Parathyroid adenoma (tissue), 2 donors: Measurements from ENCODE around the gene S100A12.

Source experiments
- H2AFZ ChIP-seq: fragments of 300-600 bp; sonication (generic); one replicate; pipeline ENCODE4 v1.7.0; 2017; ENCODE audit warnings: antibody characterized with exemption, mild to moderate bottlenecking
- H3K27ac ChIP-seq: fragments of 300-600 bp; sonication (generic); one replicate; pipeline ENCODE4 v1.7.0; 2017
- H3K27me3 ChIP-seq: fragments of 300-600 bp; sonication (generic); one replicate; pipeline ENCODE4 v1.7.0; 2017; ENCODE audit warnings: low read length; ENCODE audit not compliant: control insufficient read depth, insufficient read depth
- H3K36me3 ChIP-seq: fragments of 300-600 bp; sonication (generic); one replicate; pipeline ENCODE4 v1.7.0; 2017; ENCODE audit warnings: low read length; ENCODE audit not compliant: control insufficient read depth, insufficient read depth
- H3K4me1 ChIP-seq: fragments of 300-600 bp; sonication (generic); one replicate; pipeline ENCODE4 v1.7.0; 2017; ENCODE audit warnings: control low read depth
- H3K4me2 ChIP-seq: fragments of 300-600 bp; sonication (generic); one replicate; pipeline ENCODE4 v1.7.0; 2017; ENCODE audit warnings: low read length
- H3K4me3 ChIP-seq: fragments of 300-600 bp; sonication (generic); one replicate; pipeline ENCODE4 v1.7.0; 2017; ENCODE audit warnings: low read depth, low read length
- H3K79me2 ChIP-seq: fragments of 300-600 bp; sonication (generic); one replicate; pipeline ENCODE4 v1.7.0; 2017; ENCODE audit warnings: control low read depth
- H3K9ac ChIP-seq: fragments of 300-600 bp; sonication (generic); one replicate; pipeline ENCODE4 v1.7.0; 2017; ENCODE audit warnings: mild to moderate bottlenecking
- H3K9me3 ChIP-seq: fragments of 300-600 bp; sonication (generic); one replicate; pipeline ENCODE4 v1.7.0; 2017; ENCODE audit warnings: low read length; ENCODE audit not compliant: control insufficient read depth
- TF ChIP-seq, protein P1 (sequence below): fragments of 300-600 bp; sonication (generic); IDR thresholded peaks from one replicate; pipeline ENCODE4 v1.7.0; 2017; ENCODE audit warnings: antibody characterized with exemption, mild to moderate bottlenecking
- donor health status: primary hyperparathyroidism.

The S100A12 gene

DNA sequence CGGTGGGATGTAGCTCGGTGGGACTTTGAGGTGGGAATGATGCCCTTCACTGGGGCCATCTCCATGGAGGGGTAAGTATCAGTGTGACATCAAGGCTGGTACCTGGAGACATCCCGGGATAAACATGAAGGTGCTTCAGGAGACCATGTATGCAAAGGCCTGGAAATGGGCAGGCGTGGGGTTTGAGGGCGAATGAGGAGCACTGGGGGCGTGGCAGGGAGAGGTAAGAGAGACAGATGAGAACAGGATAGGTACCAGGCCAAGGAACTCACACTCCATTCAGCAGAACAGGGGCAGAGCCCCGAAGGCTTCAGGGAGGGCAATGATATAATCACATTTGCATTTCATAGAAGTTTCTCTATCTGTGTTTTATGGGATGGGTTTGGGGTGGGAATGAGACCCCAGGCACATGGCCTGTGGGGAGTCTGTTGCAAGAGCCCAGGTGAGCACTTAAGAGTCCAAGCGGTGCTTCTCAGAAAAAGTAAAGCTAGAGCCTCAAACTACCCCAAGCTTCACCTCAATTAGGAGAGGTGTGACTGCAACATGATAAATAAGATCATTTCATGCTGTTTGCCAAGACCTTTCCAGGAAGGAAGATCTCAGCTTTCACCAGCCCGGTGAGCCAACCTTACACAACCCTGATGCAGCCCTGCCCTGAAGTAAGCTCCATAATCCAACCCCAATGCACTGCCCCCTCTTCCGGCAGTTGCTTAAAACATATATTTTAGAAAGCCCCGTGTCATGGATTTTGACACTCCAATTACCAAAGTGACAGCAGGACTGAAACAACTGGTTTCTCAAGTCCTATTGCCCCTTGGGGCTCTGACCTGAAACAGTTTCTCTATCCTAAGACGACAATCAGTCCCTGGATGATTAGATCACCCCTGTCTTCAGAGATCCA is 10.4 kb downstream of the S100A12 start:
- Histone ChIP-seq H3K36me3 (no peaks in the 10 kb centered on the region), H3K9ac (no peak overlapping the region), H3K4me2 (no peak overlapping the region), H3K4me3 (no peak overlapping the region), H3K4me1 (no peaks in the 10 kb centered on the region), H3K27ac (no peak overlapping the region), H3K27me3 (no peaks in the 10 kb centered on the region), H3K79me2 (no peaks in the 10 kb centered on the region), H2AFZ (no peak overlapping the region), H3K9me3 (no peaks in the 10 kb centered on the region)
- TF ChIP-seq, protein P1, sequence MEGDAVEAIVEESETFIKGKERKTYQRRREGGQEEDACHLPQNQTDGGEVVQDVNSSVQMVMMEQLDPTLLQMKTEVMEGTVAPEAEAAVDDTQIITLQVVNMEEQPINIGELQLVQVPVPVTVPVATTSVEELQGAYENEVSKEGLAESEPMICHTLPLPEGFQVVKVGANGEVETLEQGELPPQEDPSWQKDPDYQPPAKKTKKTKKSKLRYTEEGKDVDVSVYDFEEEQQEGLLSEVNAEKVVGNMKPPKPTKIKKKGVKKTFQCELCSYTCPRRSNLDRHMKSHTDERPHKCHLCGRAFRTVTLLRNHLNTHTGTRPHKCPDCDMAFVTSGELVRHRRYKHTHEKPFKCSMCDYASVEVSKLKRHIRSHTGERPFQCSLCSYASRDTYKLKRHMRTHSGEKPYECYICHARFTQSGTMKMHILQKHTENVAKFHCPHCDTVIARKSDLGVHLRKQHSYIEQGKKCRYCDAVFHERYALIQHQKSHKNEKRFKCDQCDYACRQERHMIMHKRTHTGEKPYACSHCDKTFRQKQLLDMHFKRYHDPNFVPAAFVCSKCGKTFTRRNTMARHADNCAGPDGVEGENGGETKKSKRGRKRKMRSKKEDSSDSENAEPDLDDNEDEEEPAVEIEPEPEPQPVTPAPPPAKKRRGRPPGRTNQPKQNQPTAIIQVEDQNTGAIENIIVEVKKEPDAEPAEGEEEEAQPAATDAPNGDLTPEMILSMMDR = no peak

DNA sequence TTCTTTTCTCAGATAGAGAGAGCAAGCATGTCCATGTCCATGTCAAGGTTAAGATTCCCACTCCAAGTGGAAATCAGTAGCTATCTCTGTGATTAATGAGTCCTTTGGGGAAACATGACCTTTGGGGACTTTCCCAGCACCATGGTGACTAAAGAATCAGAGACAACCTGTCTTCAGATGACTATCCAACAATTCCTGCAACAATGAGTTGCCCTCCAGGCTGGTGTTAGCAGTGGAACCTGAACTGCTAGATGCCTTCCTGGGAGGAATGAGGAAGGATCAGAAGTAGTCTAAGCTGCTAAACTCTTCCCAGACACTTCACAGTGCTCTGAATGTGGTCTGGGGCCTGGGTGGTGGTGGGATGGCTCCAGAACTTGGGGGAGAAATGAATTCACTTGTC is 11.3 kb downstream of the S100A12 start:
- Histone ChIP-seq H3K4me2 (no peak overlapping the region), H3K9ac (no peak overlapping the region), H3K27me3 (no peaks in the 10 kb centered on the region), H3K4me3 (no peak overlapping the region), H3K9me3 (no peaks in the 10 kb centered on the region), H2AFZ (no peak overlapping the region), H3K36me3 (no peaks in the 10 kb centered on the region), H3K79me2 (no peaks in the 10 kb centered on the region), H3K4me1 (no peaks in the 10 kb centered on the region), H3K27ac (no peak overlapping the region)
- TF ChIP-seq, protein P1 = no peak

DNA sequence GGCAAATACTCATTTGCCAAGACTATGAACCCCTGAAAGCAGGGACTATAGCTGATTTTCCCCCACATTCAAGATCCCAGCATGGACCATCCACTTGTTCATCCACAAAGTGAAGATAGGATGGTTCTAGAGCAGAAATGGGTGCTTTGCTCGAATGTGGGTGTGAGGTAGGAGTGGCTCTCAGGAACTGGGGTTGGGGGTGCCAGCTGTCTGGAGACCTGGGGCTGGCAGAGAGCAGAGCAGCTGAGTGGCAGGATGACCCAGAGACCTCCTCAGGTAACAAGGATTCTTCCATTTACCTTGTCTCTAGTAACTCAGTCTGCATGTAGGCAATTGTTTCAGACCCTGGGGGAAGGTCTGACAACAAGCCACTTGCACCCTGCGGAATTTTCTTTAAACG is 11.8 kb downstream of the S100A12 start:
- H3K27ac ChIP-seq = no peak overlapping the region
- H3K4me1 ChIP-seq = no peaks in the 10 kb centered on the region
- no peak overlapping the region for H3K9ac ChIP-seq
- no peak overlapping the region for H3K4me2 ChIP-seq
- TF ChIP-seq, protein P1 = no peak
- H2AFZ ChIP-seq = no peak overlapping the region
- no peak overlapping the region for H3K4me3 ChIP-seq
- H3K27me3 ChIP-seq = no peaks in the 10 kb centered on the region
- H3K36me3 ChIP-seq = no peaks in the 10 kb centered on the region
- no peaks in the 10 kb centered on the region for H3K9me3 ChIP-seq
- no peaks in the 10 kb centered on the region for H3K79me2 ChIP-seq

DNA sequence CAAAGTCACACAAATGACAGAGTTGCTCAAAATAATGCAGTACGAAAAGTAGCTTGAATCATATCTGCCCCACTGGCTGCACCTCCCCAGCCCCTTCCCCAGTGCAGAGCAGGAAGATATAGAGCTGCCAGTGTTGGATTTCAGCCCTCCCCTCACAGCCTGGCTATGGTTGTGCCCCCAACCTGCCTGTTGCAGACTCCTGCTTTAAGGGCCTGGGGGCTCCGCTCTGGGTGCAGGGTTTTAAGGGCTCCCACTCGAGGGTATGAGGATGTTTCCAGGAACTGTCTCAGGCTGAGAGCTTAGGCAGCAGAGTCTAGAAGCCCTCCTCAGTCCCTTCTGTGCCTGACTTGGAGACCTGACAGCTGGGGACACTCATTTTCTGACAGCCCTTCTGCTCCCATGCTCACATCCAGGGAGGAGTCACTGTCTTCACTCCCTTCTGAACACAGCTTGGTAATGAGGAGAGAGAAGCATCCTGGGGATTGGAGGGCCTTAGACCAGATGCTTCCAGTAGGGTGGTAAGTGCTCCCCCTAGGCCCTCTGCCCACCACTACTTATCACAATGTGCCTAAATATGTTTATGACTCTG is 13.1 kb downstream of the S100A12 start:
- Histone ChIP-seq H3K9me3 (no peaks in the 10 kb centered on the region), H3K79me2 (no peaks in the 10 kb centered on the region), H3K4me3 (no peak overlapping the region), H3K27ac (no peak overlapping the region), H2AFZ (no peak overlapping the region), H3K9ac (no peak overlapping the region), H3K4me1 (no peaks in the 10 kb centered on the region), H3K36me3 (no peaks in the 10 kb centered on the region), H3K4me2 (no peak overlapping the region), H3K27me3 (no peaks in the 10 kb centered on the region)
- TF ChIP-seq, protein P1 = no peak
